KOPT-K1 (cell line): ENCODE measurements around the gene AHCYL2.
"Not testable (repeated sequence)": the region's sequence is repeated elsewhere in the genome, so short reads cannot be mapped to it uniquely, and the experiment has no call there.

Experiments used
- H3K27ac ChIP-seq: fragments of 200-600 bp; sonication (generic); 2 replicates; pipeline ENCODE4 v1.5.1; 2016; ENCODE audit warnings: antibody characterized with exemption, mild to moderate bottlenecking, low read depth, low read length; ENCODE audit not compliant: poor library complexity, severe bottlenecking
- H3K36me3 ChIP-seq: fragments of 200-600 bp; sonication (generic); 2 replicates; pipeline ENCODE4 v1.5.1; 2017; ENCODE audit warnings: antibody characterized with exemption, mild to moderate bottlenecking, low read length, moderate library complexity; ENCODE audit not compliant: insufficient read depth
- H3K9me3 ChIP-seq: fragments of 200-600 bp; sonication (generic); 2 replicates; pipeline ENCODE4 v1.5.1; 2017; ENCODE audit warnings: antibody characterized with exemption, low read length, mild to moderate bottlenecking; ENCODE audit not compliant: insufficient read depth, poor library complexity, severe bottlenecking

The AHCYL2 gene

GRCh38 chr7:129476398-129476797 is 251.6 kb downstream of the AHCYL2 start:
- not testable (repeated sequence) for H3K9me3 ChIP-seq, H3K27ac ChIP-seq, H3K36me3 ChIP-seq
